GM12864 (cell line): Measurements from ENCODE around the gene BCL6B.

Experiments
- DNase-seq: peaks from one replicate; pipeline ENCODE4 v3.0.0-alpha.2; 2011; ENCODE audit warnings: low read depth
- H3K4me3 ChIP-seq: 2 replicates; pipeline ENCODE4 v1.5.1; 2011; ENCODE audit warnings: mild to moderate bottlenecking, low read depth, low read length, control low read depth
- TF ChIP-seq, protein P1 (sequence below): IDR thresholded peaks from 2 replicates; pipeline ENCODE4 v1.5.1; 2011; ENCODE audit warnings: low read depth, mild to moderate bottlenecking, moderate library complexity, low read length, control low read depth, inconsistent platforms; ENCODE audit errors: missing control alignments

The BCL6B gene

DNA sequence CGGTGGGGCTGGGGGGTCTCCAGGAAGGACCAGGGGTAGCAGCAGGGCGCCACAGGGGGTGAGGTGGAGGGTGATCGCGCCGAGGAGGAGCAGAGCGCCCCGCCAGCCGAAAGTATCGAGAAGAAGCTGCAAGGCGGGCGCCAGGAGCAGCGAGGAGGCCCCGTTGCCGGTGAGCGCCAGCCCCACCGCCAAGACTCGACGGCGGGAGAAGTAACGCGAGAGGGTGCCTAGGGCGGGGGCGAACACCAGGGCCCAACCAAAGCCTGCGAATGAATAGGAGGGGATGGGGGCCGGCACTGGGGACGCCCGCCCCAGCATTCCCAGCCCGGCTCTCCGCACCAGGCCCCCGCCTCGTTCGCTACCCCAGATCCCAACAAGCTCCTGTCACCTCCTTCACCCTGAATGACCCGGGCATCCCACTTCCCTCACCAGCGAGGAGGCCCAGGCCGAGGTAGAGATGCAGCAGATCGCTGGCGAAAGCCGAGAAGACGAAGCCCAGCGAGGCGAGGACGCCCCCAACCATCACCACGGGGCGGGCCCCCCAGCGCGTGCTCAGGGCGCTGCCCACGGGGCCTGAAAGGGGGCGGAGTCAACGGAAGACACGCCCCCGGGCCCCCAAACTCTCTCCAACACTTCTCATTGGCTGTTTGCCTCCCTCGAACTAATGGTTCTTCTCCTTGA lies 19.8 kb downstream of the BCL6B start:
- peak overlapping the region; percentile 30 for H3K4me3 ChIP-seq
- TF ChIP-seq, protein P1, sequence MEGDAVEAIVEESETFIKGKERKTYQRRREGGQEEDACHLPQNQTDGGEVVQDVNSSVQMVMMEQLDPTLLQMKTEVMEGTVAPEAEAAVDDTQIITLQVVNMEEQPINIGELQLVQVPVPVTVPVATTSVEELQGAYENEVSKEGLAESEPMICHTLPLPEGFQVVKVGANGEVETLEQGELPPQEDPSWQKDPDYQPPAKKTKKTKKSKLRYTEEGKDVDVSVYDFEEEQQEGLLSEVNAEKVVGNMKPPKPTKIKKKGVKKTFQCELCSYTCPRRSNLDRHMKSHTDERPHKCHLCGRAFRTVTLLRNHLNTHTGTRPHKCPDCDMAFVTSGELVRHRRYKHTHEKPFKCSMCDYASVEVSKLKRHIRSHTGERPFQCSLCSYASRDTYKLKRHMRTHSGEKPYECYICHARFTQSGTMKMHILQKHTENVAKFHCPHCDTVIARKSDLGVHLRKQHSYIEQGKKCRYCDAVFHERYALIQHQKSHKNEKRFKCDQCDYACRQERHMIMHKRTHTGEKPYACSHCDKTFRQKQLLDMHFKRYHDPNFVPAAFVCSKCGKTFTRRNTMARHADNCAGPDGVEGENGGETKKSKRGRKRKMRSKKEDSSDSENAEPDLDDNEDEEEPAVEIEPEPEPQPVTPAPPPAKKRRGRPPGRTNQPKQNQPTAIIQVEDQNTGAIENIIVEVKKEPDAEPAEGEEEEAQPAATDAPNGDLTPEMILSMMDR = no peak
- DNase-seq = no peak

DNA sequence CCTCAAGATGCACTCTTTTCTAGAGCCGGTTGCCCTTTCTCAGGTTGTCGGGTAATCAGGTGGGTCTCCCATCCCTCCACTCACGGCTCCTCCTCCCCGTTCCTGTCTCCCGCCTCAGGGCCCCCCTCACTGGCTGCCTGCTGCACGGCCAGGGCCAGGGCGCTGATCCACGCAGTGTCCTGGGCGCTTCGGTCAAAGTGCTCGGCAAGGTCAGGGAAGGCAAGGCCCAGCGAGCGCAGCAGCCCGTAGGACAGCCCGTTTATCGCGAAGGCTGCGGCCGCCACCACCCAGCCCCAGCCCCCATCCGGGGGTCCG lies 20.3 kb downstream of the BCL6B start:
- DNase-seq = no peak
- TF ChIP-seq, protein P1 = no peak
- H3K4me3 ChIP-seq = peak overlapping the region; percentile 30

DNA sequence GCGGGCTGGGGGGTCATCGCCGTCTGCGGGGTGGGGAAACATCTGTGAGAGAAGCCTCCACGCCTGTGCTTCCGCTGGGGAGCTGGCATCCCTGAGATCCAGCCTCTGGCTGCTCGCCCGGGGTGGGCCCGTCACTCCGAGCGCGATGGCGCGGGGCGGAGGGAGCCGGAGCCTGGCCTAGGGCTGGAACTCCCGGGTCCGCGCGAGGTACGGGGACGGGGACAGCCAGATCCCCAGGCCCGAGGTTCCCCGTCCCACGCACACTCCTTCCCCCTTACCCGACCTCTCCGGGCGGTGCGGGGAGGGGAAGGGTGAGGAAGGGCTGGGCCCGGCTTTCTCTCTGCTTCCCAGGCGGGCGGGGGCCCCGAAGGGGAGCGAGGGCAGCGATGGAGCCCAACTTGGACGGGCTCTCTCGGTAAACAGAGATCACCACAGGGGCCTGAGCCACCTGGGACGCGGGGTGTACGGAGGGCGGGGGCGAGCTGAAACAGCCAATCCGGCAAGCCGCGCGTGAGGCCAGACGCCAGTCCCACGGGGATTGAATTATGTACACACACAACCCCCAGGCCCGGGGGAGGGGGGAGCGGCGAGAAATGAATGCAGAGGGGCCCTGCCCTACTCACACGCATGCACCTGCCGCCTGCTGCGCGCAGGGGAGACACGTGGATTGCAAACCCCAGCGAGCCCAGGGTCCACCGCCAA lies 20.8 kb downstream of the BCL6B start, which contains the start of gene SLC16A11:
TSS of gene SLC16A11 (minus strand) at position 596 of the 702 bp plus-strand sequence. CDS start at position 17, 579 bp downstream.
- TF ChIP-seq, protein P1 = no peak
- DNase-seq = no peak
- peak within 1 kb of the TSS; percentile 30 for H3K4me3 ChIP-seq

DNA sequence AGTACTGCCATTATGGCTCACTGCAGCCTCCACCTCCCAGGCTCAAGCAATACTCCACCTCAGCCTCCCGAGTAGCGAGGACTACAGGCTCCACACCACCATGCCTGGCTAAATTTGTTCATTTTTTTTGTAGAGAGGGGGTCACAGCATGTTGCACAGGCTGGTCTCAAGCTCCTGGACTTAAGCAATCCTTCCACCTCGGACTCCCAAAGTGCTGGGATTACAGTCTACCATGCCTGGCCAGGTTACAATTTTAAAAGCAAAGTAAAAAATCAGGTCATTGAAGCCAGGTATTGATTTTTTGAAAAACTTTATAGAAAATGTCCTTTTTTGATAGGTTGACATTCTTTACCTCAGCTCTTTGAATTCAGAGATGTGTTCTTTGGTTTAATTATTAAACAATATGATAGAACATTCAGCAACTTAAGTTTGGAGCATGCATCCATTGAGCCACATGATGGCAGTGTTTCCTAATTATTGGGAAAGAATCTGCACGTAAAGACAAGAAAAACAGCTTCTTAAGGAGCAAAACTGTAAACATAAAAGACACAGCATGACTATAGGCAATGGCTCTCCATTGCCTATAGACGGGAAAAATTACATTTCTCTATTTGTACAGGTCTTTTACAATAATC lies 22.8 kb downstream of the BCL6B start:
- DNase-seq = no peak
- H3K4me3 ChIP-seq = no peak overlapping the region; the same call in 1 of the 2 replicates

DNA sequence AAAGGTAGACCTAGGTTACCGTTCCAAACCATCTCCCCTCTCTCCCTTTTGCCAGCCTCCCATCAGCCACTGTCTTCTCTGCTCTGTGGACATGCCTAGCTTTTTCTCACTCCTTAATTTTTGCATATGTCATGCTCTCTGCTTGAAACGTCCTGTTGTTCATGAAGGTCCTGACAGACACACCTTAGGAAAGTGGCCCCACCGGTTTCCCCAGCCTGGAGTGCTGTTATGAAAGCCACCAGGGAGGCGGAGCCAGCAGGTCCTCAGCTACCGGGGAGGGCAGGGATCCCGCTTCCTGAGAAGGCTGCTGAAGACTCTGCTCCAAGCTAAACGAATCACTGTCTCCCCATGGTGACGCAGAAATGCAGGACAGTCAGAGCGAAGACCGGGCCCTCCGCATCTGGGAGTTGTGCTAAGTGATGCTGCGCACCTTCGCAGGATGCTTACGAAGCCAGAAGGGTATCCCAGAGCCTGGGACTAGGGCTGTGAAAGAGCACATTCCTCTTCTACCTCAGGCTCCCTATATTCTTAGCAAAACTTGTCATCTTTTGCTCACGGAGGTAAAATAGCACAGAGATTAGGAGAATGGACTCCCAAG lies 23.4 kb downstream of the BCL6B start:
- TF ChIP-seq, protein P1 = no peak
- DNase-seq = no peak
- H3K4me3 ChIP-seq = peak overlapping the region; percentile 51

More for the DNA sequence above, 22.8 kb downstream of the BCL6B start:
- TF ChIP-seq, protein P1 = peak; percentile 59

DNA sequence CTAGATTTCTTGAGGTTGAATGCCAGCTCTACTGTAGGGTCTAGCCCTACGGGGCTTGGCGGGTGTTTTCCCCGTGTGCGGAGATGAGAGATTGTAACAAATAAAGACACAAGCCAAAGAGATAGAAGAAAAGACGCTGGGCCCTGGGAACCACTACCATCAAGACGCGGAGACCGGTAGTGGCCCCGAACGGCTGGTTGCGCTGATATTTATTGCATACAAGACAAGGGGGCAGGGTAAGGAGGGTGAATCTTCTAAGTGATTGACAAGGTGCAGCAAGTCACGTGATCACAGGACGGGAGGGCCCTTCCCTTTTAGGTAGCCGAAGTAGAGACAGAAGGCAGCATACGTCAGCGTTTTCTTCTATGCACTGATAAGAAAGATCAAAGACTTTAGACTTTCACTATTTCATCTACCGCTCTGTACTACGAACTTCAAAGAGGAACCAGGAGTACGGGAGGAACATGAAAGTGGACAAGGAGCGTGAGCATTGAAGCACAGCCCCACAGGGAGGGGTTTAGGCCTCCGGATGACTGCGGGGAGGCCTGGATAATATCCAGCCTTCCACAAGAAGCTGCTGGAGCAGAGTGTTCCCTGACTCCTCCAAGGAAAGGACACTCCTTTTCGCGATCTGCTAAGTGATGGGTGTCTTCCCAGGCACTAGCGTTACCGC lies 24.0 kb downstream of the BCL6B start:
- peak overlapping the region; percentile 51 for H3K4me3 ChIP-seq
- DNase-seq = peak; percentile 71

DNA sequence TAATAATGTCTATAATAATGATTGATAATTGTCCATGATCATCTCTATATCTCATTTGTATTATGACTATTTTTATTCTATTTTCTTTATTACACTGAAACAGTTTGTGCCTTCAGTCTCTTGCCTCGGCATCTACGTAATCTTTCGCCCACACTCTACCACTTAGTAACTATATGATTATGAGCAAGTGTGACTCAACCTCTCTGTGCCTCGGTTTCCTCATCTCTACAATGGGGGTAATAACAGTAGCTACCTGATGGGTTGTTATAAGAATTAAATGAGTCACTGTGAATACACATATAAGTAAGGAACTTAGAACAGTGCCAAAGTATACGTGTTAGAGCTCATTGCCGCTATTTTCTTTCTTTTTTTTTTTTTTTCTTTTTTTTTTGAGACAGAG lies 24.7 kb downstream of the BCL6B start:
- no peak overlapping the region for H3K4me3 ChIP-seq
- TF ChIP-seq, protein P1 = no peak
- no peak for DNase-seq
